Measurements from ENCODE around the gene EFNA4.
"Not testable (repeated sequence)": the region's sequence is repeated elsewhere in the genome, so short reads cannot be mapped to it uniquely, and the experiment has no call there.

Gene EFNA4

DNA sequence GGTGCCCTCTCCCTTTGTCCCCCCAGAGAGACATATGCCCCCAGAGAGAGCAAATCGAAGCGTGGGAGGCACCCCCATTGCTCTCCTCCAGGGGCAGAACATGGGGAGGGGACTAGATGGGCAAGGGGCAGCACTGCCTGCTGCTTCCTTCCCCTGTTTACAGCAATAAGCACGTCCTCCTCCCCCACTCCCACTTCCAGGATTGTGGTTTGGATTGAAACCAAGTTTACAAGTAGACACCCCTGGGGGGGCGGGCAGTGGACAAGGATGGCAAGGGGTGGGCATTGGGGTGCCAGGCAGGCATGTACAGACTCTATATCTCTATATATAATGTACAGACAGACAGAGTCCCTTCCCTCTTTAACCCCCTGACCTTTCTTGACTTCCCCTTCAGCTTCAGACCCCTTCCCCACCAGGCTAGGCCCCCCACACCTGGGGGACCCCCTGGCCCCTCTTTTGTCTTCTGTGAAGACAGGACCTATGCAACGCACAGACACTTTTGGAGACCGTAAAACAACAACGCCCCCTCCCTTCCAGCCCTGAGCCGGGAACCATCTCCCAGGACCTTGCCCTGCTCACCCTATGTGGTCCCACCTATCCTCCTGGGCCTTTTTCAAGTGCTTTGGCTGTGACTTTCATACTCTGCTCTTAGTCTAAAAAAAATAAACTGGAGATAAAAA lies 23.5 kb downstream of the EFNA4 start:
- DNase-seq (ENCODE audit: low read depth), result no peak

DNA sequence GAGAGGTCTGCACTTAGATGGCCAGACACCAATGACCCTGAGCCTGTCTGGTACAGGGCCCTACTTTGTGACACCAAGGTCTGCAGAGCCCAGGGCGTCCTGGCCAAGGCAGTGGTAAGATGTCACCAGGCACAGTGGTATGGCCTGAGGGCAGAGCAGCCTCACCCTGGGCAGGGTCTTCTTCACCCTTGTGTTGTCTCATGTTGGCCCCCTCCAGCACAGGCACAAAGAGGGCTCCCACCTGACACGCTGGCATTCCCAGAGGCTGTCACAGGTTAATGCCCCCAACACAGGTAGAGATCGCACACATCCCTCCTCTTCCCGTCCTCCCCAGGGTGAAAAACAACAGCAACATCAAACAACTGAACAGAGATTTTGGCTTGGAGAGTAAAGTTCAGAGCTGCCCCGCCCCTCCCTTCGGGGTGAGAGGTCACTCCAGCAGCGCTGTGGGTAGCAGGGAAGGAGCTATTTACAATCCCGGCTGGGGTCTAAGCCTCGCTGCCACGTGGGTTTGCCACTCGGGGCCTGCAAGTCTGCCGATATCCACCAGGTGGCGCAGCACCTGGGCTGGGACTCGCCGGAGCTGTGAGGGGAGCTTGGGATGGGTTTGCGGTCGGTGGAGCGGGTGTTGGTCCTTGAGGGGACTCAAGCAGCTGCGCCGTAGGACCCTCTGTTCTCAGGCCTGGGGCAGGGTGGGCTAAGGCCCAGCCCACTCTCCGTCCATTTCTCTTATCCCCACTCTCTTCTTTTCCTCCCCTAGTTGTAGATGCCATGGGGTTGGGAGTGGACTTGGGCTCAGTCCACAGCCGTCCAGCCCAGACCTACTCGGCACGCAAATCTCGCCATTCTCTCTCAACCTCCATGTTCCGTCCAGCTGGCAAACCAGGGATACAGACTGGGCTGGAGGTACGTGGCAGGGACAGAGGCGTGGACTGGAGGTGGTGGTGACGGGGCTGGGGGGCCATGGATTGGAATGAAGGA lies 27.8 kb downstream of the EFNA4 start:
- peak; percentile 76 for DNase-seq (ENCODE audit: low read depth)

DNA sequence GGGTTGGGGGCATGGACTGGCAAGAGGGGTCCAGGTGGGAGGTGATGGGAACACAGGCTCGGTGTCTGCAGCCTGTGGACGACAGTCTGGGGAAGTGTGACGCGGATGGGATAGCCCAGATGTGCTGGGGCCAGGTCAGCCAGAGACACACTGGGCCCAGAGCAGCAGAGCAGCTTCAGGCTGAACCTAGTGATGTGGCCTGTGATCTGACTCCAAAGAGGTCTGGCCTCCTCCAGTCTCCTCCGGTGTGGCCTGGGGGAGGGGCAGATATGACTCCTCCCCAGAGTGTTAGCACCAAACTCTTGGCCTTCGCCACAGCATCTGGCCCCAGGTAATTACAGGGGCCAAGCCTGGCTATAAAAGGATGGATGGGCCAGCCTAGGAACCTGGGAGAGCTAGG lies 28.6 kb downstream of the EFNA4 start:
- no peak for DNase-seq (ENCODE audit: low read depth)

DNA sequence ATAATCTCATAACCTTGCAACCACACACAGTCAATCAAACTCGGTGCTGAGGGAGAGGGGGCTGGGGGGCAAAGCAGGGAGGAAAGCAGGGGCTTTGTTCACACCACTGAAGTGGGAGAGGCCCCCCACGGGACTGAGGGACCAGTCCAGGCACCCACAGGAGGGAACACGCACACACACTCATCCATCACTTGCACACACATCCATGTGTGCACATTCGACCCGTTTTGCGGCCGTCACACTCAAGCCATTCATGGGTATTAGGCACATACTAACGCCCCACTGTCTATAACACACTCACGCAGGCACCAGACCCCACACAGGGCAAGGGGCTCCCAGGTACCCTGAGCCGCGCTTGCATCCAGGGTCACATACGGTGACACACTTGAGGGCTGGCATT lies 29.1 kb downstream of the EFNA4 start:
- DNase-seq (ENCODE audit: low read depth), result no peak

DNA sequence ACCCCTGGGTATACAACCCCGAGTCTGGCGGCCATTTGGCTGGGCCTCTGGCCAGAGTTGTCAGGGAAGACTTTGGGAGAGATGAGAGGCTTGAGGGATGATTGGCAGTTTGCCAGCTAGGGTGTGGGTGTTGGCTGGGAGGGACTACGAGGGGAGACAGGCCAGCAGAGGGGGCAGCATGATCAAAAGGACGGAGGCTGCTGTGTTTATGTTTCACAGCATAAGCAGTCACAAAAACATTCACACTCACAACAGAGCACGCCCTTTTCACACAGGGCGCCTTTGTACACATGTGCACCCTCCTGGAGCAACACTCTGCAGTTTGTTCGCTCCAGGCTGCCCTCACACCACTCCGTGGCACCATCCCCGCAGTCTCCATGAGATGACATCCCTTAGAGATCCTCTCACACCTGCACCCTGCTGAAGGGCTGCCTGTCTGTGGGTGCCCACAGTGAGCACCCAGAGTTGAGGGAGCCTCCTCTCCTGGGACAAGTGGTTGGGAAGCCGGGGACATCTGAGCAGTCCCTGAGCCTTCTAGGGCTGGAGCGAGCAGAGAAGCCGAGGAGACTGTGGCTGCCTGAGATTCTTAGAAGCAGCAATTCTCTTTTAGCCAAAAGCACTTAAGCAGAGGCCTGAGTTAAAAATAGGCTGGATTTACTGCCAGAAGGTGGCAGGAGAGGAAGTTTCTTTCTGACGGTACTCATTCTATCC lies 30.5 kb downstream of the EFNA4 start:
- DNase-seq (ENCODE audit: low read depth), result no peak

DNA sequence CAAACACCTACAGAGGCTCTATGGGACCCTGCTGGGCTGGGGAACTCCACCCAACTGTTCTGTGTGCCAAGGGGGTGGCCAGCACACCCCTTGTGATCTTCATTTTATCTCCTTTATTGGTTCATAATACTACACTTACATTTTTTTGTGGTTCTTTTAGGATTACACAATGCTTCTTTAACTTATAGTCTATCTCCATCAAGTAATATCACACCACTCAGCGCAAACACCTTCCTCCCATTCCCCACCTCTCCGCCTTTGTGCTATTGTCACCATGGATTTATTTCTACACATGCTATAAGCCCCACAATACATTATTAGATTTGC lies 31.0 kb downstream of the EFNA4 start:
- DNase-seq (ENCODE audit: low read depth), result no peak

DNA sequence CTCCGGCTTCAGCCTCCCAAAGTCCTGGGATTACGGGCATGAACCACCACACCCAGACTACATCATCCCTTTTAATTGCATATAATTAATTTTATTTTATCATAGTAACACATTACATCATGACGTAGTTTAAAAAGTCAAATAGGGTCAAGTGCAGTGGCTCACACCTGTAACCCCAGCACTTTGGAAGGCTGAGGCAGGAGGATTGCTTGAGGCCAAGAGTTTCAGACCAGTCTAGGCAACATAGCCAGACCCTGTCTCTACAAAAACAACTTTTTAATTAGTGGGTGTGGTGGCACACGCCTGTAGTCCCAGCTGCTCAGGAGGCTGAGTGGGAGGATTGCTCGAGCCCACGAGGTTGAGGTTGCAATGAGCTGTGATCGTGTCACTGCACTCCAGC lies 35.8 kb downstream of the EFNA4 start:
- no peak for DNase-seq (ENCODE audit: low read depth)

DNA sequence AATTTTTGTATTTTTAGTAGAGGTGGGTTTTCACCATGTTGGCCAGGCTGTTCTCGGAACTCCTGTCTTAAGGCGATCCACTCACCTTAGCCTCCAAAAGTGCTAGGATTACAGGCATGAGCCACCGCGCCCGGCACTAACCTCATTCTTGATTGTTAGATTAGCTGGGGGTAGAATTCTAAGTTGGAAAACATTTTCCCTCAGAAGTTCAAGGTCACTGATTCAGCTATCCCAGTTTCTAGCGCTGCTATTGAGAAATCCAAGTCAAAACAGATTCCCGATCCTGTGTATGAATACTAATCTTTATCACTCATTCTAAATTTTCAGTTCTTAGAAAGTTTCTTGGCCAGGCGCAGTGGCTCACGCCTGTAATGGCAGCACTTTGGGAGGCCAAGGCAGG lies 39.8 kb downstream of the EFNA4 start:
- no peak for DNase-seq (ENCODE audit: low read depth)

DNA sequence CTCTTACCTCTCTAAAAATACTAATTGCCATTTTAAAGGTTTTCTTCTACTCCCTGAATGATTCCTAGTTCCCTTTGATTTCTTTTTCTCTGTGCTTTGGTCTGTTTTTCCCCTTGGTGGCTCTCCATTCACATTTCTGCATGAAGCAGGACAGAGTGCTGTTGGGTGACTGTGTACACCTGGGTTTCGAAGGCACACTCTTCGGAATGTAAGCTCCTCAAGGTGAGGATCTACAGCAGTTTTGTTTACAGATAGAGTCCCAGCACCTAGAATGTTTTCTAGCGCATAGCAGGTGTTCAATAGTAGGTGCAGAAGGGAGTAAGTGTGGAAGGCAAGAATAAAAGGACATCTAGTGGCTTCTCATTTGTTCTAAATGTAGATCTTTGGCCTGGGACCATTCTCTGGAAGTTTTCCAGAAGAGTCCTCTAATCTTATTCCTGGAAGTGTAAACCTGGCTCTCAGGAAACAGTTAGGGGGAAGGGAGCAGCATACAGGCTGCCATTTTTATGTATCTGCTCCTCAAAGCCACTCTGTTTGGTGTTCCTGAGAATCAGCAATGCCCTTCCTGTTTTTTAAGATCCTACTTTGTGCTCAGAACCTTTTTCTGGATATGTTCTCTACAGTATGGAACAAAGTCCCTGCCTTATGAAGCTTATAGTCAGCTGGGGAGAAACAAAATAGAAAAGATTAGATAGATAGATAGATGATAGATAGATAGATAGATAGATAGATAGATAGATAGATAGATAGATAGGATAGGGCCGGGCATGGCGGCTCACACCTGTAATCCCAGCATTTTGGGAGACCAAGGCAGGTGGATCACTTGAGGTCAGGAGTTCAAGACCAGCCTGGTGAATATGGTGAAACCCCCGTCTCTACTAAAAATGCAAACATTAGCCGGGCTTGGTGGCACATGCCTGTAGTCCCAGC lies 41.3 kb downstream of the EFNA4 start:
- no peak for DNase-seq (ENCODE audit: low read depth)

DNA sequence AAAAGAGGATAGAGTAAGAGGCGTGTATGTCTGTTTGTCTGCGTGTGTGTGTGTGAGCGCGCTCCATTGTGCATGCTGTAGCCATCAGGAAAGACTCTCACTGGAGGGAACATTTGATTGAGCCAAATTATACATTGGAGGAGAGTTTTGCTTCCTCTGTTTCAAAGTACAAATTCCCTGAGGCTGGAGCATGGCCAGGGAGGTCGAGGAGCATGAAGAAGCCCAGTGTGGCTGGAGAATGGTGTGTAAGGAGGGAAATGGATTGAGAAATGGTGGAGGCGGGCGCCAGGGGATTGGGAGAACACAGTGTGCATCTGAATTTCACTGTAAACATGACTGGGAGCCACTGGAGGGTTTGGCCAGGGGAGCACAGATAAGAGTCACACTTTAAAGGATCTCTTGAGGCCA lies 42.1 kb downstream of the EFNA4 start:
- no peak for DNase-seq (ENCODE audit: low read depth)

DNA sequence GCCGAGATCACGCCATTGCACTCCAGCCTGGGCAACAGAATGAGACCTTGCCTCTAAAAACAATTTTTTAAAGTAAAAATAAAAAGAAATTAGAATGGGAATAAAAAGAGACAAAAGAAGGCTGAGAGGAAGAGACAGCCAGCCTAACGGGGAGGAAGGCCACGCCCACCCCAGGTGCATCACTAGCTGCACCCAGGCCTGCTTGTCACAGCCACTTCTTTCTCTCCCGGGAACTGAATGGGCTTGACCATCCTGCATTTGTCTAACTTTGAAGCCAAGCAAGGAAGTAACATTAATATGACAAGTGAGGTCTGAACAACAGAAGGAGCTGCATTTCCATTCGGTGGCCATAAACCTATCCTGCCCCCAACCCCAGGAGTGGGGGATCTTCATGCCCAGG lies 43.3 kb downstream of the EFNA4 start:
- DNase-seq (ENCODE audit: low read depth), result no peak

DNA sequence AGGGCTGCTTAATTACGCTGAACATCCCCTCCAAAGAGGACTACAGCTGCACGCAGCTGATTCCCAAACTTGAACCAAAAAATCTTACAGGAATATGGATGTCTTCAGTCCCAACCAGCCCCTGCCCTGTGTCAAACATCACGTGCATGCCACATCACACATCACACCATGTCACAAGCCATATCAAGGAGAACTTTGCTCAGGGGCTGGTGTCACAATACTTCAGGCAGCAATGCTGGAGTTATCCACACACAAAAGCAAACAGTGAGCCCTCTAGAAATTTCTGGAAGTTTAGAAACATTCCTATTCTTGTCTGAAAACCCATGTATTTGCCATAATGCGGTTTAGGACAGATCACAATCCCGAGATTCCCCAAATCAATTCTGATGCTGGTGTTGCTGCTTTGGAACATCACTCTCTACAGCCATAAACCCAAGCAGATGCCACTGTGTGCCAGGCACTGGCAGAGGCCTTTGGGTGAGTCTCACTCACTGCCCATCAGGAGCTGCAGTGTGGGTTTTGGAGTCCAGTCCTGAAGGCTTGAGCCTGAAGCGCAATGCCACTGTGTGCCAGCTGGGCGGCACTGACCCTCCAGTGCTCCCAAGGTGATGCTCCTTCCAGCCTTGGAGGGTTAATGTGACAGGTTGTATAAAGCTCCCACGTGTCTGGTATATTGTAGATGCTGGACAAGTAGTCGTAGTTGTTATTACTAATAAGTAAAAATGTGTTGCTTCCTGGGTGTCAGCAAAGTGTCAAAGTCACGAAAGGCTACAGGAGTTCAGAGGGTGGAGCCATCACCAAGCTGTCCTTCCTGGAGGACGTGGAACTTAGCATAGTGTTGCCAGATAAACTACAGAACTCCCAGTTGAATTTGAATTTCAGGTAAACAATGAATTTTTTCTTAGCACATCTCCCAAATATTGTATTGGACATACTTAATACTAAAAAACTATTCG lies 44.0 kb downstream of the EFNA4 start:
- no peak for DNase-seq (ENCODE audit: low read depth)

DNA sequence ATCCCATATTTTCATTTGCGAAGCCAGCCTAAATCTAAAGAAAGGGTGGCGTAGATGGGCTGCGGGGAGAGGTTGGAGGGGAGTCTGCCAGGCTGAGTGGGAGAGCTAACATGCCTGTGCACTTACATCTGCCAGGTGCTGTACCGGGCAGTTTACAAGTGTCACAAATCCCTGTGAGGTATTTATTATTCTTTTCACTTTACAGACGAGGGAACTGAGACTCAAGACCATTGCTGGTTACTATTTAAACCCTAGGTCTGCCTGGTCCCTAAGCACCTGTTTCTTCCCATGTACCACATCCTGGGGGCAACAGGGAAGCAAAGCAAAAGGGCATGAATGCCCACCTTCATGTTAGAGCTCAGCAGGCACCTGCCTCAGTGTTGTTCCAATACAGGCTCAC lies 44.8 kb downstream of the EFNA4 start:
- no peak for DNase-seq (ENCODE audit: low read depth)

DNA sequence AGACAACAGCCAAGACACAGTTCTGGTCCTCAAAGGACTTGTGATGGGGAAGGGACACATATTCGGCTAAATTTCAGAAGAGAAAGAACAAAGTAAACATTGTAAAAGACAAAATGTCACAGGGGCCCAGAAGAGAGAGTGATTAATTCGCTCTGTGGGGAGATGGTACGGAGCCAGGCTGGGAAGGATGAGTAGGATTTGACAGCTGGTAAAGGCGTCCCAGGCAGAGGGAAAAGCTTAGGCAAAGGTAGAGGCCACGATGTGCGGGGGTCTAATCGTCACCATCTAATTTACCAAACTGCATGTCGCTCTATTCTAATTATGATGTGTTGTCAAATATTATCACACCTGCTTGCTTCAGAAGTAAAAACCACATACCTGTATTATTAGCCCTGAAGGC lies 46.8 kb downstream of the EFNA4 start:
- DNase-seq (ENCODE audit: low read depth), result no peak

DNA sequence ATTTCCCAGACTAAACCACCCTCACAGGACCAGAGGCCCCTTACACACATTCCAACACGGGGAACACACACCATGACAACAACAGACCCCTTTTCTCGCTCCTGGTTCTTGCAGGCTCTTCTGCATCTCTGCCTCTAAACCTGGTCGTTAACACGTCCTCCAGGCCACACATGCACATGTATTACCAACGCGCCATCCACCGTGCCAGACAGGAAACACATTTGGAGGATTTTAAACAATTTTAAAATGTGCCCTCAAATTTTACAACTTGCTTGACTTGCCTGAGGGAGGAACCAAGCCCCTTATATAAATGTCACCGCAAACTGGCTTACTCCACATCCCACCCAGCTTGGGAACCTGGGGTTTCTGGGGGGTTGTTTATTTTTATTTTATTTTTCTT lies 47.3 kb downstream of the EFNA4 start:
- no peak for DNase-seq (ENCODE audit: low read depth)

DNA sequence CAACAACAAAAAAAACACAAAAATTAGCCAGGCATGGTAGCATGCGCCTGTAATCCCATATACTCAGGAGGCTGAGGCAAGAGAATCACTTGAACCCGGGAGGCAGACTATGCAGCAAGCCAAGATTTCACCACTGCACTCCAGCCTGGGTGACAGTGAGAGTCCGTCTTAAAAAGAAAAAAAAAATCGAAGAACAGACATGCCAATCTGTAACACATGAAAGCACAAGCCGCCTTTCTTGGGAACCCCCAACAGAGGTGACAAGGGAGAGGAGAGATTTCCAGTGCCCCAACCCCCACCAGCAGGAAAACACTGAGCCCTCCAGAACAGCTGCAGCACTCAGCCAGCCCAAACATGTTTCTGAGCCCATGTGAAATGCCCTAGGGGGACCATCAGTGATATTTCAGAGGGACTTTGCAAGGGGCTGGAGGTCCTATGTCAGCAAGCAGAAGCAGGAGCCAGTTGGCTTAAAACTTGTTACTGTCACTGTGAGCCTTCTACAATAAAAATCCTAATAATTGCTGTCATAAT lies 50.0 kb downstream of the EFNA4 start:
- DNase-seq (ENCODE audit: low read depth), result no peak

DNA sequence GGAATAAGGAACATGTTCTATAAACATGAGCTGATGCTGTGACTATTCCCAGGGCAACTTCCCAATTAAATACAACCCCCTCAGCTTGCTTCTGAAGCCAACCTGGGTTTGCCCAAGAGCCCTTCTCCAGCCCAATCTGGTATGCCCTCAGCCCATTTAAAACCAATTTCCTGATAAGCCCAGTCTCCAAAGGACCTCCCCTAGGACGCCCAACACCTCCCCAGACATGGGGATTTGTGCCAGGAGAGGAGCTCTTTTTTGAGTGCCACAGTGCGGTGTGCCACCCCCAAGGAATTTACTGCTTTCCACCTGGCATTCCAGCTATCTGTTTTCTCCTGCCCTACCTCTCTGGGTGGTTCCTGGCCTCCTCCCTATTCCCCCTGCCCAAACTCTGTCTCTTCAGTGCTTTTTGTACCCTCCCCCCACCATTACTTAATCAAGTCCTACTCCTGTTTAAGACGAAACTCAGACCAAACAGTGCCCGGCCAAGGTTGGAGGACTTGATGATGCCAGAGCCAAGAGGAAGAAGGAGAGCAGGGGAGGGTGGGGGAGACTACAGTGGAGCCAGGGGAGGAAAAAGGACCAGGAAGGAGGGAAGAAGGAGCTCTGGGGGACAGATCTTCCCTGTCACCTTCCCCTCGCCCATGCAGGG lies 52.7 kb downstream of the EFNA4 start:
- DNase-seq (ENCODE audit: low read depth), result no peak

DNA sequence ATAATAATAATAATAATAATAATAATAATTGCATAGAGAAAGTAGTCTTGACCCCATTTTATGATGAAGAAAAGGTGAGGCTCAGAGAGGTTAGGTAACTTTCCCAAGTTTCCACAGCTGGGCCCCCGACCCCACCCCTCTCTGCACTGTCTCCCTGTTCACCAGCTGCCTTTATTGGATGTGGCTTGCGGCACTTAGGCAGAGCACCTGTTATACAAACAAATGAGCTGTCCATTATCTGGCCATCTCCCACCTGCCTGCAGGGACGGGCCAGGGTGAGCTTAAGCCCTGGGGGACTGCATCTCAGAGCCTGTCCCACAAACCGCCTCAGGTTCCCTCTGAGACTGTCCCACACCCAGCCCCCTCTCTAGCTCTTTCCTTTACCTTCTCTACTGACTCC lies 54.1 kb downstream of the EFNA4 start:
- DNase-seq (ENCODE audit: low read depth), result no peak

DNA sequence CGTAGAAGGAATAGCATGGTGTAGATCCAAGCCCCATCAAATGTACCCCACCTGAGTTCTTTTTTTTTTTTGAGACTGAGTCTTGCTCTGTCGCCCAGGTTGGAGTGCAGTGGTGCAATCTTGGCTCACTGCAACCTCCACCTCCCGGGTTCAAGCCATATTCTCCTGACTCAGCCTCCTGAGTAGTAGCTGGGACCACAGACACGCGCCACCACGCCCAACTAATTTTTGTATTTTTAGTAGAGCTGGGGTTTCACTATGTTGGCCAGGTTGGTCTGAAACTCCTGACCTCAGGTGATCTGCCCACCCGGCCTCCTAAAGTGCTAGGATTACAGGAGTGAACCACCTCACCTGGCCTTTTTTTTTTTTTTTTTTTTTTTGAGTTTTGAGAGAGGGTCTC lies 54.5 kb downstream of the EFNA4 start:
- DNase-seq (ENCODE audit: low read depth), result not testable (repeated sequence)

Measured in activated T-cell treated with anti-CD3 and anti-CD28 coated beads for 48 hours (primary cell).